GM21526 (cell line): ENCODE measurements around the gene WFDC12.

ENCODE experiments used
- ATAC-seq: cut with Tn5 transposase; IDR thresholded peaks from one replicate; pipeline ENCODE4 v1.9.1; 2021; ENCODE audit warnings: moderate library complexity; ENCODE audit not compliant: unreplicated experiment, low FRiP score

WFDC12 gene

DNA sequence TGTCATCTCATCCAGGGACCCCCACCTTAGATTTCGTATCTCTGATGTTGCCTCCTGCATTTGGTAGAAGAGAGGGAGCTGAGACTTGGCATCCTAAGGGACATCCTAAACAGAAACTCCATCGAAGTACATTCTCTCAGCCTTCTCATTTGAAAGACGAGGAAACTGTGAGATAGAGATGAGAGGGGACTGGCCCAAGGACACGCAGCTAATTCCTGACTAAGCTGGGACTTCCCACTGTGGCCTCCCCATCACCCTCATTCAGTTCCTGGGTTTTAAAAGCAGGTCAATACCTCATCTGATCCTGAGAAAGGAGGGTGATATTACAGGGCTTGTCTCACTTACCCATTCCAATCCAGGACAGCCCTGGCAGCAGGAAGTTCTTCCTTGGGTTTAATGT, 8.4 kb downstream of the WFDC12 start:
- no peak for ATAC-seq

DNA sequence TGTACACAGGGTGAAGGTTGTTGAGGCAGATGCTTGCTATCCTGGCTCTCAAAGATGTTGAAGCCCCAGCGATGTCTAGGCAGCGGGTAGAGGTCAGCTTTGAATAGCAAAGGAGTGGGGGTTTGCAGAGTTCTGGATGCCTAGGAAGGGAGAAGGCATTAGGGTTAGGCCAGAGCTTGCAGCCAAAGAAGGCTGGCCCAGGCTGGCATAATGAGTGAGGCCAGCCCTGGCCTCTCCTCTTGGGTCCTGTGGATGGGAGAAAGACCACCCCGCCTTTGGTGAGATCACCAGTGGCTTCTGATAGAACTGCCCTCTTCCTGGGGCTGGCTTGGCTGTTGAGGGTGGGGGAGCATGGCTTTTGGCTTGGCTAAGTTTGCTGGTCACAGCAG, 8.9 kb downstream of the WFDC12 start:
- ATAC-seq = no peak

DNA sequence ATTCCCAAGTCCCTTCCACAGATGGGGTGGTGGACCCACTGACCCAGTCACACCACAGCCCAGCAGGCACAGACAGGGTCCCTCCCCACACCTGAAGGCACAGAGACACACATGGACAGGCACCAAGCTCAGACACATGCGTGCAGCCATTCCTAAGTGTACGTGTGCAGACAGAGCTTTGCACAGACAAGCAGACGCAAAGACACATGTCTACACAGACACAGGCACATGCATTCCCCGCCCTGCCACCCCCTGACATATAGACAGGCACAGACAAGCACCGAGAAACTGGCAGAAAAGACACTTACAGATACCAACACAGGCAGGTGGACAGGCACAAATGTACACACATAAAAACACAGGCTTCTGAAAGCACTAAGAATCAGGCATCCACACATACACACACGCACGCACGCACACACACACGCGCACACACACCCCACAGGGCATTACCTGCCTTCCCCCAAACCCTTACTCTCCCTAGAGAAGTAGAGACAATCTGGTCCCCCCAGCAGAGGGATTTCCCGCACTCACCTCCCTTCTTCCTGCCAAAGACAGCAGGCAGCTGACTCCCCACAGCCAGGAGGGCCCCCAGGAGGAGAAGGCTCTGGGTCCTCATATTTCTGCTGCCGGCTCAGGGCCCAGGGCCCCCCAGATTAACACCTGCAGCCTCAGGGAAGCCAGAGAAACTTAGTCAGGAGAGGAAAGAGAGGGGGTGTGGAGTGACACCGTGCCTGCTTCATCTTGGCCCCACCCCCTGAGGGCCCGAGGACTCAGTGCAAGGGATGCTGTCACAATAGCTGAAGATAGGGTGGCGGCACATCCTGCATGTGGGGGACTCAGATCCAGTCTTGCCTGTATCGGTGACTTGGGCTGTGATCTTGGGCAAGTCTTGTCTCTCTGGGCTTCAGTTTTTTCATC, 9.5 kb downstream of the WFDC12 start, which contains the start of gene WFDC5:
WFDC5 (minus strand) TSS at position 710 of the 921 bp plus-strand sequence; CDS start at position 619, 91 bp downstream.
- no peak for ATAC-seq

DNA sequence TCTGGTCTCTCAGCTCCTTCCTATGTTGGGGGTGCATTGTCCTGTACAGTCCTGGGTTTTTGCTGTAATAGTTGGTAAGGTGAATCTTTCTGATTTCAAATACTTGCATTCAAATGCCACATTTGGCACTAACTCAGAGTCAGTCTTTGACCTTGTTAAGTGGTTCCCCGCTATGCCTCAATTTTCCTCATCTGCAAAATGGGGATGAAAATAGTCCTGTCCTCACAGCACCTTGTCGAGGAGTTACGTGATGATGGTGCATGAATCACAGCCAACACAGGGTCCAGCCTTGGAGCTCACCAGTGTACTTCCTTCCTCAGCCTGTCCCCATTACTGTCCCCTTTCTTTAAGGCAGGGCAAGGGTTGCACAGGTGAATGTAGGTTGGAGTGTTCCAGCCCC, 10.4 kb downstream of the WFDC12 start:
- ATAC-seq = no peak

DNA sequence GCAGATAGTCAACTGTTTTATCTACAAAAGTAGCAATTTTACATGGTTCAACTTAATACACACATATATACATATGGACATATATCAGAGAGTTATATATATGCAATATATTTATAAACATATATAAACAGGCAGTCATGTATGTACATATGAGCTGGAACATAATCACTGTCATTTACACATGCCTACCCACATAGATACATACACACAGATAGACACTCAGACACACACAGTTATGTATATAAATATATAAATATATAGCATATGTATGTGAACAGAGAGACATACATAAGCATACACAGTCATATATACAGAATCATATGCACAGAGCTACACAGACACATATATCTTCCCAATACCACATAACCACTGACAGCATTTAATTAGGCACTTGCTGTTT, 11.5 kb downstream of the WFDC12 start:
- ATAC-seq = no peak

DNA sequence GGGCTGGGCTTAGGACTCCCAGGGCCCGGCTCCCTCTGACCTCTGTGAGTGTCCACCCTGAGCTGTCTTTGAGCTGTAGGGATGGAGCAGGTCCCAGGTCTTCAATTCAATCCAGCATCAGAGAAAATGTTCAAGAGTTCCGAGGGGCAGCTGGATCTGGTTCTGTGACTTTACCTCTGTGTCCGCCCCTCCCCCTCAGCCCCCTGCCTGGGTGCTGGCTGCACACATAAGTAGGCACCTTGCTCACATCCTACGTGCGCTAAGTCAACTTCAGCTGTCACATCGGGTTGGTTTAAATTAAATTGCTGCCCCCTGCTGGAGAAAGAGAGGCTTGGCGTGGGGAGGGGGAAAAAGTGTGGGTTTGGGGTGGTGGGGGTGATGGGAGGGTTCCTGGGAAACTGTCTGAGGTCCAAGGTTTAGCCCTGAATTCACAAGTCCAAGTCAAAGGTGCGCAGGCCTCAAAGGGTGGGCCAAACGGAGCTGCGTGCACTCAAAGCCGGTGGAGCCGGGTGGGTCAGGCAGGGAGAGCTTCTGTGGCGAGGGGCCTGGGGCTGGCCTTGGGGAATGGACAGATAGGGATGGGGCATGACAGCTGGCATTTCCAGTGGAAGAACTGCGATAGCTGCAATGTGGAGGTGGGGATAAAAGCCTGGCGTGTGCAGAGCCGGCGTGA, 12.3 kb downstream of the WFDC12 start:
- no peak for ATAC-seq

DNA sequence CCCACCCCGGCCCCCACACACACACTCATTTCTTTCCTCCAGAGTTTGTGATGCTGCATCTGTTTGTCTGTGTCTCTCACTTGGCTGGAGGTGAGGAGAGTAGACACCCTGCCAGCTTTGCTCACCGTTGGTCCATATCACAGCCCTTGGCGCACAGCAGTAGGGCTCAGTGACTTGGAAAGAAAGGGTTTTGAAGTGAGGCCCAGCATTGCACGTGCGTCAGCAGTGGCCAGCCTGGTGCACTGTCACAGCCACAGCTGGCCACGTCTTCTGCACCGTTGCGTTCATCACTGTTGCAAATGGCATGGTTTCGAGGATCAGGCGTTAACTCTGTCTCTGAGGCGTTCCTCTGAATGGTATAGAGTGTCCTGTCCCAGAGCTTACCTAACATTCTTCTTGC, 13.0 kb downstream of the WFDC12 start:
- no peak for ATAC-seq

DNA sequence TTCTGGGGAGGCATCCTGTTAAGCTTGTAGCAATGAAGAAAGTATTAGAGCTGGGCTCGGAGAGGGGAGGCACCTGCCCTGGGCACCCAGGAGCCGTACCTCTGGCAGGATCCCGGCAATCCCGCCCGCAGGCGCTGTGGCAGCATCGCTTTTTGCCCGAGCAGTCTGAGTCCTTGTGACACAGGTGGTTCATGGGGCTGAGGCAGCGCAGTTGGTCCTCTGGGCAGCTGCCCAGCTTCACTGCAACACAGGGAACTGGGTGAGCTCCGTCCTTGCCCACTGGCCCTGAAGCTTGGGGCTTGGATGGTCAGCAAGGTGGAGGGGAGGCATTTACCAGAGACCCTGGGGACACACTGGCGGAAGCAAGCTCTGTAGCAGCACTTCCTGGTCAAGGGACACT, 14.0 kb downstream of the WFDC12 start:
- no peak for ATAC-seq

DNA sequence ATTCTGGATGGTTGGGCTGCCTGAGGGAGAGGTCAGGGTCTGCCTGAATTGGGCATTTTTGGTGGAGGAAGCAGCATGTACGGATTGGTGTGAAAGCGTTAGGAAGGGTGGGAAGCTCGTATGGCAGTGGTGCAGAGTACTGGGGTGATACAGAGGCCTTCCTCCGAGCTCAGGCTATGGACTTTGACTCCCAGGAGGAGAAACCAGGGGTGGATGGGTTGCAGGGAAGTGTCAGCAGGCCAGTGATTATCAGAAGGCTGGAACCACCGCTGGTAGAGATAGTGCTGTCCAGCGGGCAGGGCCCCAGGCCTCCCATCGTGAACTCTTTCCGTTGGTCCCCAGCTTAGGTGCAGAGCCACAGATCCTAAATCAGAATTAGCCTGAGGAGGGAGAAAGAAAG, 14.6 kb downstream of the WFDC12 start:
- ATAC-seq = no peak

DNA sequence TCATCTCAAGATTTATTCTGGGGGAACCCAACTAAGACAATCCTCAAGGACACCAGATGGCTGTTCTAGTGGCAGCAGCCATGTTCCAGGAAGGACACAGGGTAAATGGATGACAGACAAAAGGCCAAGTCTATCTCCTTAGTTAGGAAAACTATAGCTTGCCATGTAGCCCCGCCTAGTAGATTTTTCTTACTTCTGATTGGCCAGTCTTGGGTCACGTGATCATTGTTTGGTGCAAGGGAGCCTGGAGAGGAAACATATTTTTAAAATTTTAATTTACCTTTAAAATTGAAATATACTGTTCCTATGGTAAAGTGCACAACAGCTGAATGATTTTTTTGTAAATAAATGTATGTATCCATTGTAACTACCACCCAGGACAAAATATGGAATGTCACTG, 18.9 kb downstream of the WFDC12 start:
- ATAC-seq = no peak

DNA sequence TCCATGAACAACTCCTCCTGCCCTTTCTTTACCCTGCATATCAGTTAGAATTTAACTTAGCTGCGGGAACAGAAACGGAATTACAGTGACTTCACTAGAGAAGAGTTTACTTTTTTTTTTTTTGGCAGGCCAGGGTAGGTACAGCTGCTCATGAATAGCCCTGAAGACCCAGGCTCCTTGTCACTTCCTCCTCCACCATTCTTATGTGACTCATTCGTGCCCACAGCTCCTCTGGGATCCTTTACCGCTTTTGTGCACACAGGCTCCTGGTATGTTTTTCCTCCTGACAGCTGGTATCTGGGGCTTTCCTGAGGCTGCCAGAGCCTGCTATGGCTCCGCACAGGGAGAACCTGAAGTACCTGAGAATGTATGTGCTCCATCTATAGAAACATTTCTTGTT, 19.5 kb downstream of the WFDC12 start:
- no peak for ATAC-seq

DNA sequence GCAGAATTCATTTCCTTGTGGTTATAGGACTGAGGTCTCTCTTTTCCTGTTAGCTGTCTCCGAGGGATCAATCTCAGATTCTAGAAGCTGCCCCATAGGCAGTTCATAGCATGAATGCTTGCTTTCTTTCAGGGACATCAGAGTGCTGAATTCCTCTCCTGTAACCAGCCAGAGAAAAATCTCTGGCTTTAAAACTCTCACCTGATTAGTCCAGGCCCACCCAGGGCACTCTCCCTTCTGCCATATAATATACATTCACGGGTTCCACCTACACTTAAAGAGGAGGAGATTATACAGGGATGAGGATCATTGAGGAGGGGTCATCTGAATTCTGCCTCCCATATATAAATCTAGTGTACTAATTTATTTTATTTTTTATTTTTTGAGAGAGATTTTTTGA, 21.2 kb downstream of the WFDC12 start:
- ATAC-seq = no peak

DNA sequence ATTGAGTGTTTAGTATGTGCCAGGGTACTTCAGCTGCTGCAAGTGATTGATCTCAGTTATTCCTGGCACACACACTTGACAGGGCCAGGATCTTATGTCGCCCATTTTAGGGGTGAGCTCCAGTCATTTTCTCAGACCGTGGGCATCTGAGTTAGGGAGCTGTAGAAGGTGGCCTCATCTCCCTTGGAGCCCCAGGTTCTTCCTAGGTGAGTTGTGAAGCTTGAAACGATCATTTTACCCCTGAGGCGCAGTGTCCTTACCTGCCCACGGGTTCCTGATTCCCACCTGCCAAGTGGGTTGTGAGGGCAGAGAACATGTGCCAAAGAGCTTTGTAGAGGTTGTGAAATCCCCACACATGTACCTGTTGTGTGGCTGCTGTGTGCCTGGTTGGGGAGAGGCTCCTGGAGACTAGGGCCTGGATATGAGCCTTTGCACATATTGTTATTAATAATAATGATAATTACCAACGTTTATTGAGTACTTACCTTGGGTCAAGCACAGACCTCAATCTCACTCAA, 22.9 kb downstream of the WFDC12 start:
- ATAC-seq = no peak

DNA sequence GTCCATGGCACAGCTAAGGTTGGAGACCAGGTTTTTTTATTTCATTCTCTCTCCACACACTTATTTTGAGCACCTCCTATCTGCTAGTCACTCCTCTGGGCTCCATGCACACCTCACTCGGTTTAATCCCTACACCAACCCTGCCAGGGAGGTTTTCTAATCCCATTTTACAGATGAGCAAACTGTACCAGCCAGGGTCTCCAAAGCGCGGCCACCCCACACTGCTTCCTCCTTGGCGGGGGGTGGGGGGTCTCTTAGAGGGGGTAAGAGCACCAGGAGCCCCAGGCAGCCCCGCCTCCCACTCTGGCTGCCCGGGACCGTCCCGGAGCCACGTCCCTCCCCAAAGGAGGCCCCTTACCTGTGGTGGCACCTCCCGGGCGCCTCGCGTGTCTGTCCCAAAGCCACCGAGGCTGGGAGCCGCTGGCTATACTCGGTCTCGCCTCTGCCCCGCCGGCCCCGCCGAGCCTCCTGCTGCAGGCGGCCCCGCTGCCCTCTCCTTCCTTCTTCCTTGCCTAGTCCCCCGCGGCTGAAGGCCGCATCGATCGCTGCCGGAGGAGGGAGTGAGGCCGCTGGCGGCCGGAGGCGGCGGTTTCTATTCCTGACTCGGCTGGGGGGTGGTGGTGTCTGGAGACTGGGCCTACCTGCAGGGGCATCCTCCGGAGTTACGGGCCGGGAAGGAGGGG, 23.6 kb downstream of the WFDC12 start, which contains the start of gene KCNS1:
KCNS1 (minus strand) TSS at position 565 of the 683 bp plus-strand sequence. CDS start 1,891 bp downstream, outside the sequence.
- no peak for ATAC-seq

DNA sequence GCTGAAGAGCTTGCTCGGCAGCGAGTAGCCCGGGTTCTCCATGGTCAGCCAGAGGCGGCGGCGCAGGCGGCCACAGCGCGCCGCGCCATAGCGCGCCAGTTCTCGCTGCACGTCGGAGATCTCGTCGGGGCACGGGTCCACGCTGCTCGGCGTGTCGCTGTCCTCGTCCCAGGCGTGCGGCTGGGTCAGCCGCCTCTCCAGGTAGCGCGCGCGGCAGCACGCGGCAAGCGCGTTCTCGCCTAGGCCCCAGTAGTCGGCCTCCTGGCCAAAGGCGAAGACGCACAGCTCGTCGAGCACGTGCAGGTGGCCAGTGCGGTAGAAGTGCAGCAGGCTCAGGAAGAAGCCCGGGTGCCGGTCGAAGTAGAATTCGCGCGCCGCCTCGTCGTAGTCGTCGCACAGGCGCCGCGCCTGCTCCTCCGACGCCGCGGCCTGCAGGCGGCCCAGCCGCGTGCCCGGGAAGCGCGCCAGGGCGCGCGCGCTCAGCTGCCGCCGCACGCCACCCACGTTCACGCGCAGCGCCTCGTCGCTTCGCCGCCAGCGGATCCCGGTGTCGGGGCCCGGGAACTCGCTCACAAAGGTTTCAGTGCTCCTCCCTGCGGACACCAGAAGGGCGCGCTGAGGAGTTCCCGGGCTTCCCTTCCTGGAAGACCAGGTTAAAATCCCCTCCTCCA, 26.0 kb downstream of the WFDC12 start:
- no peak for ATAC-seq

DNA sequence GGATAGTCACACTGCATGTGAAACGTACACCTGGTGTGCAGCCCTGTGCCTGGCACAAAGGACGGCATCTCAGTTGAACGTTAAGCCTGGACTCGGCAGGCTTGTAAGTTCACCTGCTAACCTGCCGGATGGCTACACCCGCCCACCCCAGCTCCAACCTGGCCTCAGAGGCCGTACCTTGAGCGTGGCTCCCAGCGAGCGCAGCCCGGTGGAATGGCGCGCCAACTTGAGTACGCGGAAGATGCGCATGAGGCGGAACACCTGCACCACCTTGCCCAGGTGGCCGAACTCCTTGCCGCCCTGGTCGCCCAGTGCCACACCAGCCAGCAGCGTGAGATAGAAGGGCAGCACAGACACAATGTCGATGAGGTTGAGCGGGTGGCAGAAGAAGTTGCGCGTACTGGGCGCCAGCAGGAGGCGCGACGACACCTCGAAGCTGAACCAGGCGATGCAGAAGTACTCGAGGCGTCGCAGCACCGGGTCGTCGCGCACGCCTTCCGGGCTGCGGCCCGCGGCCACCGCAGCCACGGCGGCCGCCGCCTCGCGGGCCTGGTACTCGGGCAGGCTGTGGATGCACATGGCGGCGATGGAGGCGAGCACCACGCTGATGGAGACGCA, 26.7 kb downstream of the WFDC12 start:
- ATAC-seq = no peak

DNA sequence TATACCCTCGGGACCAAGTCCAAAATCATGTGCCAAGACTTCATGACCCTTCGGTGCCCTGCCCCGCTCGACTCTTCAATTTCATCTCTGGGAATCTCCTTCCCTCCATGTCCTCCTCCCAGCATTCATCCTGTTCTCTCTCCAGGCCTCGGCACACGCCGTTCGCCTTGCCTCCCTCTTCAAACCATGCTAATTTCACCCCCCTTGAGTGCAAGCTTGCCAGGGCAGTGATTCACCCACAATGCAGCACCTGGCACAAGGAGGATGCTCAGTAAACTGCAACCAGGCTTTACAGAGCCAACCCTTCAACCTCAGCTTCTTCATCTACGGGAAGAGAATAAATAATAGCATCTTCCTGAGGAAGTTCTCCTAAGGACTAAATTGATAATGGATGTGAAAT, 27.5 kb downstream of the WFDC12 start:
- no peak for ATAC-seq

DNA sequence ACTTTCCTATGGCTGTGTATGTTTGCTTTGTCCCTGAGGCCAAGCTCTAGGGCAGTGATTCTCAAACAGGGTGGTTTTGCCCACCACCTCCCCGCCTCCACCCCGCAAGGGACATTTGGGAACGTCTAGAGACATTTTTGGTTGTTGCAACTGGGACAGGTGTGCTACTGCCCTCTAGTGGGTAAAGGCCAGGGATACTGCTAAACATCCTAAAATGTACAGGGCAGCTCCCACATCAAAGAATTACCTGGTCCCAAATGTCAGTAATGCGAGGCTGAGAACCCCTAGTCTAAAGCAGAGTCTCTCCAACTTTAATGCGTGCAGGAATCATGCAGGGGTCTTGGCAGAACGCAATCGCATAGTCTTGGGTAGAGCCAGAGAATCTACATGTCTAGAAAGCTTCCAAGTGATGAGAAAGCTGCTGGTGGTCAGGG, 28.4 kb downstream of the WFDC12 start:
- ATAC-seq = no peak

DNA sequence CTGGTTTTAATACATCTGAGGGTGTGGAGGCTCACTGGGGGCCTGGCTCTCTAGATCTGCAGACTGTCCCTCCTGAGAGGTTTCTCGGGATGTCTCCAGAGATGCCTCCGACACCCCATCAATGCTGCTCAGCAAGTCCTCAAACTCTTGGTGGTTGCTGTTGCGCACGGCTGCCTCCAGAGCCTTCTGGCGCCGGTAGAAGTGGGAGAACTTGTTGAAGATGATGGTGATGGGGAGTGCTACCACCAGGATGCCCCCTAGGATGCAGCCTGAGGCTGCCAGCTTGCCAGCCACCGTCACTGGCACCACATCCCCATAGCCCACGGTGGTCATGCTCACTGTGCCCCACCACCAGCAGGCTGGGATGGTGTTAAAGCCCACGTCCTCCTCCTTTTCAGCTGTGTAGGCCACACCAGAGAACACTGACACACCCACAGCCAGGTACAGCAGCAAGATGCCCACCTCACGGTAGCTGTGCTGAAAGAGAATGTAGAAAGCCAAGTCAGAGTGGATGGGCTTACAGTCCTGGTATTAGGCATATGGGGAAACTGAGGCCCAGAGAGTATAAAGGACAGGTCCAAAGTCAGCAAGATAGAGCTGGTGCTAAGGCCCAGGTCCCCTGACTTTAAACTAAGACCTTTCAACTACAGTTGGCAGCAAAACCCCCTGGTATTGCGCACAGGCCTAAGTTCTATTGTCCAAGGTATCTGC, 29.2 kb downstream of the WFDC12 start:
- ATAC-seq = no peak
